Measurements from ENCODE around the gene HELB. TPM values are rescaled to one million over a fixed set of nuclear protein-coding genes. Genes with fewer than 3 reads are reported as not detected.
"Not testable (repeated sequence)": the region's sequence is repeated elsewhere in the genome, so short reads cannot be mapped to it uniquely, and the experiment has no call there.

Gene HELB
- polyA plus RNA-seq, 3 donors = 2.6 to 6.1 (median 4.4) TPM

- DNase-seq = no peak
These were observed 505 bp downstream of the HELB start for GRCh38 chr12:66302827-66303169.

GRCh38 chr12:66303316-66303804 lies 1.1 kb downstream of the HELB start:
- DNase-seq = not testable (repeated sequence)

- no peak for DNase-seq
These were observed 2.1 kb downstream of the HELB start for GRCh38 chr12:66304296-66304900.

DNA sequence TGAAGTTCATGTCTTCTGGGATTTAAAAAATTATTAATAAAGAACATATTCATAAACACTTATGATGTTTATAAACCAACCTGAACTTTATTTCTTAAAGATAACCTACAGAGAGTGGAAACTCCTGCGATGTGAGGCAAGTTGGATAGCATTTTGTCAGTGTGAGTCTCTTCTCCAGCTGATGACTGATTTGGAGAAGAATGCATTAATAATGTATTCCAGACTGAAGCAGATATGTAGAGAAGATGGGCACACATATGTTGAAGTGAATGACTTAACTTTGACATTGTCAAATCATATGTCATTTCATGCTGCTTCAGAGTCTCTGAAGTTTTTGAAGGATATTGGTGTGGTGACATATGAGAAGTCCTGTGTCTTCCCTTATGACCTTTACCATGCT lies 7.3 kb downstream of the HELB start:
- DNase-seq = no peak

DNA sequence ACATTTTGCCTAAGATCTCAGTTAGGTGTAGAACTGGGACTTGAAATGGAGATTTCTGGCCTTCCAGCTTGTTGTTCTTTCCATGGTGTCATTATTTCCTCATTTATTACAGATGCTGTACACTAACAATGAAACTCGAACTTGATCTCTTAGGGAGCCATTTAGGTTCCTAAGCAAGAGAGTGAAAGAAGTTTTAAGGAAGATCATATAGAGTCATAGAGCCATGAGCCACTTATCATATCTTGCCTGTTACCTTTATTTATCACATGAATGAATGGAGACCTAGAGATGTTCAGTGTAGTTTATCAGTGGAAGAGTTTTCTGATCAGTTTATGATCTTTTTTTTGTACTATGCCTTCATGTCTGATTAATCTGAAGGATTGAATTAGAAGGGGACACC lies 9.9 kb downstream of the HELB start:
- no peak for DNase-seq

DNA sequence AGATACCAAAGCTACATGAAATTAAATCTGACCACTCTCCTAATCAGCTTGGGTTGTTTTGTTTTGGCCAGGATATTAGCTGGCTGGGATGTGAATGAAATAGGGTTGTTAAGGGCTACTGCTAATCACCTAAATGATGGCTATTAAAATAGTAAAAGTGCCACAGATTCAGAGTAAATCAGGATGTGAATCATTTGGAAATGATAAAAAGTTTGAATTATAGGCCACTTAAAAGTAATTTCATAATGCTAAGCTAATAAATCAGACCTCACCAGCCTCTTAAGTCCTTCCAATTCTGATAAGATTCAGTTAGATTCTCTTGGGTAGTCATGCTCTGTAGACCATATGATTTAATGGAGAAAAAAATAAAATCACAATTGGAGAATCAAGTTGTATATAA lies 12.0 kb downstream of the HELB start:
- no peak for DNase-seq

- no peak for DNase-seq
These were observed 17.1 kb downstream of the HELB start for GRCh38 chr12:66319266-66319954.

DNA sequence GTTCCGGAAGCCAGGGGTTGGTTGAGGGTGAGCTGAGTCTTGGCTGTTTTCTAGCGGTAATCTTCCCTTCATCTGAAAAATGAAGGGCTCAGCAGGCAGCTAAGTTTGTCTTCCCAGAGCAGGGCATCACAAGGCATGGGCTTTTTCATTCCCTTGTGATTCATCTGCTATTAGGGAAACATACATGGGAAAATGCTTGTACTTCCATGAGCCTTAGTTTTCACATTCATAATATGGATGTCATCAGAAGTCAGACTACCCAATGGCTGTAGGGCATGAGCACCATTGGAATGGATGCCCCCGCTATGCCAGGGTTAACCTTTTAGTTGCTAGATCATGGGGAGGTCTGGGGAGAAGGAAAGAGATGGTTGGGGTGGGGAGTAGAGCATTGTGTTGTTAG lies 18.7 kb downstream of the HELB start:
- no peak for DNase-seq

DNA sequence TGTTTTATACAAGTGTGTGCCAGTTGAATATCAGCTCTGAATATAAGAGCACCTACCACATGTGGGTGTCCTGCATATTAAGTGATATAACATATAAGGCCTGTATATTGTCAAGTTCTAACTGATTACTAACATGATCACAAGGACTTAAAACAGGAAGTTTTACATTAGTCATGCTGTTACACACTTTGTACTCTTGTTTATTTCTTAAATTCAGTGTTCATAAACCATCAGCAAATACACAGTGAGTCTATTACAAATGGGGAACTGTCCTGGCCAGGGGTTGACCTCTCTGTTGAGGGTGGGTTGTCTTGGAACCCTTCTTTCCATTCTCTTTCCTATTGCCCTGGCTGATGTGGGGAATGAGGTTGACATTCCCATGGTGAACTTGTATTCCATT lies 19.1 kb downstream of the HELB start:
- no peak for DNase-seq

DNA sequence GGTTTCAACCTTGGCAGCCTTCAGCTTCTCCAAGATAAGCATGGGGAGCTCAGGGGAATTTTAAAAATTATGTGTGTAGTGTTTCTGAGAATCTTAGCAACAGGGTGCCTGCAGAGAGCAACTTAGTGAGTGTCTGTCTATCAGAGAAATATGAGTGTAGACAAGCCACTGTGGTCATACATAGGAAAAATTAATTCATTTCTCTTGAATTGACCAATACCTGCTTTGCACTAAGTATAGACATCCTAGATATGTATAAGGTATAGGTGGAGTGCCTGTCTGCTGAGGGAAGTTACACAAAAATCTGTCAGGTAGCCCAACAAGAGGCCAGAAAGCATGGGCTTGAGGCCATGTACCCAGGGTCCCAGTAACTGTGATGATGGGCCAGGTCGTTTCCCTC lies 20.7 kb downstream of the HELB start:
- DNase-seq = no peak

- DNase-seq = no peak
These were observed 27.6 kb downstream of the HELB start for GRCh38 chr12:66329941-66330340.

- DNase-seq = no peak
These were observed 28.7 kb downstream of the HELB start for GRCh38 chr12:66331016-66331415.

DNA sequence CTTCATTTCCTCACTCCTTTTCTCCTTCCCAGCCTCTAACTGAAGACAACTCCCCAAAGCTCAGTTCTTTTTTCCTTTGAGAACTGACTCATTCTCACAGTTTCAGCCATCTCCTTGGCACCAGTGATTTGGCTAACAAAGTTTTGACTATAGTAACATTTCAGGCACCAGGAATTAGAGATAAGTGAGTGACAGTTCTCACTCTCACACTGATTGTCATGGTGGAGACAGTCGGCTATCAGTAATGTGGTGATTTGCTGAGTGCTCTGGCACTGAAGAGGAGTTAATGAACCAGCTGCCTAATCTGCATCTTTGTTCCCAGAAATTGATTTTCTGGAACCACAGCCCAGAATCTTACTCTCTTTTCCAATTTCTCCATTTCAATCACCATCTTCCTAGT lies 29.5 kb downstream of the HELB start:
- DNase-seq = no peak

GRCh38 chr12:66335746-66336145 lies 33.5 kb downstream of the HELB start:
- no peak for DNase-seq

DNA sequence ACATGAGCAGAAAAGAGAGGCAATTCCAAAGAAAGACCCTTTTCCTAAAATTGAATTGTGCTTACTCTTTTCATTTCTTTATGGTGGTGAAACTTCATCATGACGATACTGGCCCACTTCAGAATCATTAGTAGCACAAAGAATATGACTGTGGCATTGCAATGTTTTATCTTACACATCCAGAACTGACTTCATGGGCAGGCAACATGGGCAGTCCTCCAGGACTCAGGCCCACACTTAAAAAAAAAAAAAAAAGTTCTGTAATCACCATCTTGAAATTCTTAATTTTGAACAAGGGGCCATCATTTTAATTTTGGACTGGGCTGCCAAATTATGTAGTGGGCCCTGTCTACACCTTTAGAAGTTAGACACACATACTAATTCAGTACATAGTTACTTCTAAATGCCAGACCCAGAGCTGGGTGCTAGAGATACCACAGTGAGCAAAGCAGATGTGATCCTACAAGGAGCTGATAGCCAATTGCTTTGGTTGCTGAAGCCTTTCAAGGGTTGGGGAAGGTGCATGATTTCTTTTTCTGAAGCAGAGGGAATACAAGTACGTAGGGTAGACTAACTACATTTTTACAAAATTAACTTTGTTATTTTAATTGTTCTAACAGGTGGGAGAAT lies 35.2 kb downstream of the HELB start:
- no peak for DNase-seq

DNA sequence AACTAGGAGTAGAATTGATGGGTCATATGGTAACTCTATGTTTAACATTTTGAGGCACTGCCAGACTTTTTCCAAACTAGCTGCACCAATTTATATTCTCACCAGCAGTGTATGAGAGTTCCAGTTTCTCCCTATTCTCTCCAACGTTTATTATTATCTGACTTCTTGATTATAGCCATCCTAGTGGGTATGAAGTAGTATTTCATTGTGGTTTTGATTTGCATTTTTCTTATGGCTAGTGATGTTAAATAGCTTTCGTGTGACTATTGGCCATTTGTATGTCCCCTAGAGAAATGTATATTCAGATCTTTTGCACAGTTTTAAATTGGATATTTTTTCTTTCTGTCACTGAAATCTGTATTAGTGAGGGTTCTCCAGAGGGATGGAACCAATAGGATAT lies 37.8 kb downstream of the HELB start:
- no peak for DNase-seq

- DNase-seq = no peak
These were observed 38.8 kb downstream of the HELB start for GRCh38 chr12:66341126-66341525.

- DNase-seq = no peak
These were observed 42.9 kb downstream of the HELB start for GRCh38 chr12:66345212-66345611.

GRCh38 chr12:66345956-66346355 lies 43.7 kb downstream of the HELB start:
- DNase-seq = no peak

- no peak for DNase-seq
These were observed 49.0 kb downstream of the HELB start for GRCh38 chr12:66351301-66351700.

- peak; percentile 4 for DNase-seq
These were observed 49.9 kb downstream of the HELB start for GRCh38 chr12:66352197-66352596.

DNA sequence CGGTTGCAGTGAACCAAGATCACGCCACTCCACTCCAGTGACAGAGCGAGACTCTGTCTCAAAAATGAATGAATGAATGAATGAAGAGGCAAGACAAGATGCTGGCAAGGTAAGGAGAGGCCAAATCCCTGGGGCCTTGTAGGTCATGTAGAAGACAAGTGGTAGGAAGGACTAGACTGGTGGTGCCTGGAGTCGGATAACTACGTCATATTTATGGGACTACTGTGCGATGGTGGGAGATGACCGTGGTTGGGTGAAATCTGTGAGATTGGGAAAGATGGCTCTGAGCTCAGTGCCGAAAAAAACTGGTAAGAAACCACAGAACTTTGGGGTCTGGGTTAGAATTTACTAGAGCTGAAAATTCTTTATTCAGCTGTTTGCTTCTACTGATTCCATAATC lies 50.6 kb downstream of the HELB start:
- no peak for DNase-seq

DNA sequence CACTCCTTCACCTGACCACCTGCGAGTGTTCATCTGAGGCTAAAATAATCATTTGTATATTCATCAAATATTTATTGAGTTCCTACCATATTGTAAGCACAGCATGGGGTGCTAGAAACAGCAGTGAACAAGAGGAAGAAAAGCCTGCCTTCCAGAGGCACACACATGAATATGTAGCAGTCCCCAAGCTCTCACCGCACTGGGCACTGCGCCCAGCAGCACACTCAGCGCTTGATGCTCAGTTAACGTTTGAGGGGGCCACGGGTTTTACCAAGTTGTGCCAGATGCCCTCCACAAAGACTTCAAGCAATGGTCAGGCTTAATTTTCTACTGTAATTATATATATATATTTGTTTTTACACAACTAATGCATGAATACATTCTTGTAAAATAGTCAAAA lies 52.0 kb downstream of the HELB start:
- no peak for DNase-seq

- DNase-seq = no peak
These were observed 57.0 kb downstream of the HELB start for GRCh38 chr12:66359300-66359699.
